Suprapubic skin (tissue), 4 donors: ENCODE data around the gene TGM2.

Source experiments
- CTCF ChIP-seq, 2 donors: fragments of 200-600 bp in 1 of 2; fragments of 450-650 bp in 1 of 2; sonication (generic) in 1 of 2; IDR thresholded peaks; one replicate each; pipeline ENCODE4 v1.5.1; 2016 to 2019; ENCODE audit warnings: antibody characterized with exemption in 2 of 2, mild to moderate bottlenecking in 1 of 2, moderate library complexity in 1 of 2
- EP300 ChIP-seq: sonication (generic); formaldehyde crosslinking; IDR thresholded peaks from one replicate; pipeline ENCODE4 v1.6.1; 2017; ENCODE audit warnings: antibody characterized with exemption
- POLR2A ChIP-seq, 2 donors: fragments of 450-650 bp; IDR thresholded peaks; one replicate each; pipeline ENCODE4 v1.6.1; 2017; ENCODE audit warnings: antibody characterized with exemption in 2 of 2, mild to moderate bottlenecking in 2 of 2, moderate library complexity in 2 of 2
- POLR2AphosphoS5 ChIP-seq, 3 donors: sonication (generic); formaldehyde crosslinking; IDR thresholded peaks; one replicate each; pipeline ENCODE4 v1.6.1; 2017; ENCODE audit warnings: antibody characterized with exemption in 3 of 3

- no peak for TF ChIP-seq CTCF (IDR thresholded peaks at IDR 0.05)
- no peak for TF ChIP-seq EP300
- TF ChIP-seq POLR2A (IDR thresholded peaks at IDR 0.05): no peak
- TF ChIP-seq POLR2AphosphoS5 (IDR thresholded peaks at IDR 0.05): no peak
Observed at GRCh38 chr20:38145729-38146075, 19.4 kb downstream of the TGM2 start.
